Nephron (organoid): ENCODE data around the gene PPFIBP1.

Source experiments
- H3K27ac Mint-ChIP-seq, 3 experiments: 2 replicates each; pipeline ENCODE4 v1.8.0; 2020; ENCODE audit warnings: mixed read lengths in 3 of 3, mild to moderate bottlenecking in 2 of 3, moderate library complexity in 1 of 3
- H3K27me3 Mint-ChIP-seq: 2 replicates; pipeline ENCODE4 v1.8.0; 2021; ENCODE audit warnings: low read depth, mild to moderate bottlenecking, moderate library complexity, mixed read lengths
- H3K36me3 Mint-ChIP-seq: 2 replicates; pipeline ENCODE4 v1.8.0; 2020; ENCODE audit warnings: low read depth, mixed read lengths
- H3K4me1 Mint-ChIP-seq: 2 replicates; pipeline ENCODE4 v1.8.0; 2020; ENCODE audit warnings: mixed read lengths
- H3K4me3 Mint-ChIP-seq, 3 experiments: 2 replicates each; pipeline ENCODE4 v1.8.0; 2020; ENCODE audit warnings: mild to moderate bottlenecking in 3 of 3, mixed read lengths in 3 of 3, moderate library complexity in 2 of 3
- H3K9me3 Mint-ChIP-seq: 2 replicates; pipeline ENCODE4 v1.8.0; 2020; ENCODE audit warnings: mixed read lengths
- TF ChIP-seq, protein P1 (sequence below), 3 experiments: fragments of 200-600 bp; sonication (generic); IDR thresholded peaks; one replicate each; pipeline ENCODE4 v1.5.0; 2021; ENCODE audit warnings: antibody characterized with exemption in 3 of 3; ENCODE audit not compliant: unreplicated experiment in 3 of 3

PPFIBP1 gene

DNA sequence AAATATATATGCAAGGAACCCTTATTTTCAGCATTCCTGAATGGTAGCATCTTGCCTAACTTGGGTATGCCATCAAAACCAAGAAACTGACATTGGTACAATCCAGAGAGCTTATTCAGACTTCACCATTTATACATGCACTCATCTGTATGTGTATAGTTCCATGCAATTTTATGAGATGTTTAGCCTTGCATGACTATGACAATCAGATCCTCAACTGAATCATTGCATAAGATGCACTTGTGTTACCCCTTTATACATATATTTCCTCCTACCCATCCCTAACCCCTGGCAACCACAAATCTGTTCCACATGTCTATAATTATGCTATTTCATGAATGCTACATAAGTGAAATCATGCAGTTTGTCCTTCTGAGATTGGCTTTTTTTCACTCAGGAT lies 37.0 kb upstream of the PPFIBP1 start:
- Mint-ChIP-seq H3K36me3 (no peaks in the 10 kb centered on the region), H3K4me3 (no peak overlapping the region), H3K4me1 (no peaks in the 10 kb centered on the region), H3K9me3 (peaks cover 4% of the 10 kb centered on the region), H3K27me3 (peaks cover 3% of the 10 kb centered on the region), H3K27ac (no peak overlapping the region)
- TF ChIP-seq, protein P1, sequence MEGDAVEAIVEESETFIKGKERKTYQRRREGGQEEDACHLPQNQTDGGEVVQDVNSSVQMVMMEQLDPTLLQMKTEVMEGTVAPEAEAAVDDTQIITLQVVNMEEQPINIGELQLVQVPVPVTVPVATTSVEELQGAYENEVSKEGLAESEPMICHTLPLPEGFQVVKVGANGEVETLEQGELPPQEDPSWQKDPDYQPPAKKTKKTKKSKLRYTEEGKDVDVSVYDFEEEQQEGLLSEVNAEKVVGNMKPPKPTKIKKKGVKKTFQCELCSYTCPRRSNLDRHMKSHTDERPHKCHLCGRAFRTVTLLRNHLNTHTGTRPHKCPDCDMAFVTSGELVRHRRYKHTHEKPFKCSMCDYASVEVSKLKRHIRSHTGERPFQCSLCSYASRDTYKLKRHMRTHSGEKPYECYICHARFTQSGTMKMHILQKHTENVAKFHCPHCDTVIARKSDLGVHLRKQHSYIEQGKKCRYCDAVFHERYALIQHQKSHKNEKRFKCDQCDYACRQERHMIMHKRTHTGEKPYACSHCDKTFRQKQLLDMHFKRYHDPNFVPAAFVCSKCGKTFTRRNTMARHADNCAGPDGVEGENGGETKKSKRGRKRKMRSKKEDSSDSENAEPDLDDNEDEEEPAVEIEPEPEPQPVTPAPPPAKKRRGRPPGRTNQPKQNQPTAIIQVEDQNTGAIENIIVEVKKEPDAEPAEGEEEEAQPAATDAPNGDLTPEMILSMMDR (IDR thresholded peaks at IDR 0.05; ENCODE audit: unreplicated experiment in 3 of 3): no peak

DNA sequence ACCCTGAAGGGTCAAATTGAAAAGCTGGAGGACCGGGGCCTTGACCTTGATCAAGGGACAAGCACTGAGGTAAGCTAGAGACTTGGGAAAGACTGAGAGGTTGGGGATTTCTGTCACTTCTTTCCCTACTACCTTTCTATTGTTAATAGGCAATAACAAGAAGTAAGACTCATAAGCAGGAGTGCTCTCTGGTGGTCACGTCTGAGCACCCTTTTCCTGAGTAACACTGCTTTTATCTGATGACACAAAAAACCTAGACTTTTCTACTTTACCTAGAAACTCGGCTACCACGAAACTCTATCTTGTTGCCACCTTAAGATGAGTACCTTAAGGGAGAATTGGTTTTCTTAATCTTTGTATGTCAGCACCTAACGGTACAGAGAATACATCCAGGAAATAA lies 35.5 kb upstream of the PPFIBP1 start:
- Mint-ChIP-seq H3K36me3 (no peaks in the 10 kb centered on the region), H3K4me1 (no peaks in the 10 kb centered on the region), H3K27ac (no peak overlapping the region), H3K9me3 (peaks cover 4% of the 10 kb centered on the region), H3K4me3 (no peak overlapping the region), H3K27me3 (no peaks in the 10 kb centered on the region)
- TF ChIP-seq, protein P1 (IDR thresholded peaks at IDR 0.05; ENCODE audit: unreplicated experiment in 3 of 3): no peak

- H3K9me3 Mint-ChIP-seq: peaks cover 1% of the 10 kb centered on the region
- no peaks in the 10 kb centered on the region for H3K36me3 Mint-ChIP-seq
- H3K4me3 Mint-ChIP-seq: no peak overlapping the region
- no peaks in the 10 kb centered on the region for H3K4me1 Mint-ChIP-seq
- TF ChIP-seq, protein P1 (IDR thresholded peaks at IDR 0.05; ENCODE audit: unreplicated experiment in 3 of 3): no peak
- no peaks in the 10 kb centered on the region for H3K27me3 Mint-ChIP-seq
- H3K27ac Mint-ChIP-seq: no peak overlapping the region
Observed at GRCh38 chr12:27491226-27491625, 32.8 kb upstream of the PPFIBP1 start.

DNA sequence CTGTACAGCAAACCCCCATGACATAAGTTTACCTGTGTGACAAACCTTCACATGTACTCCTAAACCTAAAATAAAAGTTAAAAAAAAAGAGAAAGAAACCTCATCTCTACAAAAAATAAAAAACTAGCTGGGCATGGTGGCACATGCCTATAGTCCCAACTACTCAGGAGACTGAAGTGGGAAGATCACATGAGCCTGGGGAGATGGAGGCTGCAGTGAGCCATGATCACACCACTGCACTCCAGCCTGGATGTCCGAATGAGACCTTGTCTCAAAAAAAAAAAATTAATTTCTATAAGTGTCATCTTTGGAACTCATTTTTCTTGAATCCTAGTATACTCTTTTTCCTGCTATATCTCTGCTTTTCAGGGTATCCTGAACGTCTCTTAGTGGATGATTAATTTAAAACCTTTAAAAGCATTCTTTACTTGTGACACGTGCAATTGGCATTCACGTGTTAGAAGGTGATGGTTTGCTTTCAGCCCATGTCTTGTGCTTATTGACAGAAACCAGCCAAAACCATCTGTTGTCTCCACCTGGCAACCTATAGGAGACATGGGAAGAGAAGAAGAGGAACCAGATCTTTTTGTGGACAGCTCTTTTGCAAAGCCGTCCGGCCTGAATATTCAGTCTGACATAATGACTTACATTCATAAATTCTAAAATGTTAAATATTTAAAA lies 30.6 kb upstream of the PPFIBP1 start:
- Mint-ChIP-seq H3K9me3 (no peaks in the 10 kb centered on the region), H3K27ac (no peak overlapping the region), H3K4me3 (no peak overlapping the region), H3K27me3 (no peaks in the 10 kb centered on the region), H3K4me1 (no peaks in the 10 kb centered on the region), H3K36me3 (no peaks in the 10 kb centered on the region)
- TF ChIP-seq, protein P1 (IDR thresholded peaks at IDR 0.05; ENCODE audit: unreplicated experiment in 3 of 3): no peak

- H3K4me1 Mint-ChIP-seq: no peaks in the 10 kb centered on the region
- no peak overlapping the region for H3K4me3 Mint-ChIP-seq
- TF ChIP-seq, protein P1 (IDR thresholded peaks at IDR 0.05; ENCODE audit: unreplicated experiment in 3 of 3): no peak
- H3K27me3 Mint-ChIP-seq: no peaks in the 10 kb centered on the region
- no peak overlapping the region for H3K27ac Mint-ChIP-seq
- H3K9me3 Mint-ChIP-seq: no peaks in the 10 kb centered on the region
- H3K36me3 Mint-ChIP-seq: no peaks in the 10 kb centered on the region
Observed at GRCh38 chr12:27497446-27497845, 26.6 kb upstream of the PPFIBP1 start.

DNA sequence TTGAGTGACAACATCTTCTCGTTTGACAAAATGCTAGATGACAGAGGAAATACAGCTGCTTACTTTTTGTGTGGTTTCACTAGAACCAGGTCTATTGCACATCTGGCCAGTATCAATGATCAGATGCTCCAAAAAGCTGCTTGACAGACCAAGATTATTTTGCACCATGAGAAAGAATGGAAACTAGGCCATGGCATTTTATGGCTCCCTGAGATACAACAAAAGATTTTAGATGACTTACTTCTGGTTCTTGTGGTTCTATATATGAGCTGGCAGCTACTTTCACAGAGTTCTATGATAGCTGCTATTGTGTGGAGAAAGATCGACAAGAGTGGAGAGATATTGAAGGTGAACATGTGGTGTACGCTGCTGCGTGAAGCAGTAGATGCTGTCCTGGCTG lies 25.9 kb upstream of the PPFIBP1 start:
- H3K27ac Mint-ChIP-seq: no peak overlapping the region
- H3K9me3 Mint-ChIP-seq: peaks cover 2% of the 10 kb centered on the region
- no peaks in the 10 kb centered on the region for H3K27me3 Mint-ChIP-seq
- H3K4me3 Mint-ChIP-seq: no peak overlapping the region
- no peaks in the 10 kb centered on the region for H3K36me3 Mint-ChIP-seq
- TF ChIP-seq, protein P1 (IDR thresholded peaks at IDR 0.05; ENCODE audit: unreplicated experiment in 3 of 3): no peak
- H3K4me1 Mint-ChIP-seq: no peaks in the 10 kb centered on the region
